CD4-positive, alpha-beta T cell treated with Interleukin-12 subunit alpha and Interleukin-12 subunit beta, for 1 hour (primary cell): Measurements from ENCODE around the gene CORO7.
A peak's percentile ranks its signal among the peaks of the same experiment; 100 is the strongest.

Source experiments
- DNase-seq: peaks from one replicate; pipeline ENCODE4 v3.0.0-alpha.2; 2020

The CORO7 gene

GRCh38 chr16:4317532-4318450 lies 98.6 kb downstream of the CORO7 start:
- DNase-seq = no peak

GRCh38 chr16:4316864-4317531 lies 99.4 kb downstream of the CORO7 start:
- DNase-seq = no peak

GRCh38 chr16:4316108-4316863 lies 100.1 kb downstream of the CORO7 start:
- no peak for DNase-seq

- DNase-seq = peak; percentile 58
Observed at GRCh38 chr16:4315186-4316107, 100.9 kb downstream of the CORO7 start, which contains the start of gene GLIS2. TSS of gene GLIS2 (plus strand) at chr16:4316067. CDS start at chr16:4332281, 16,214 bp downstream.

- peak; percentile 28 for DNase-seq
Observed at GRCh38 chr16:4314532-4315185, 101.7 kb downstream of the CORO7 start.

GRCh38 chr16:4313563-4314531 lies 102.5 kb downstream of the CORO7 start:
- DNase-seq = no peak

GRCh38 chr16:4309833-4310266 lies 106.5 kb downstream of the CORO7 start:
- DNase-seq = peak; percentile 65

GRCh38 chr16:4309102-4309832 lies 107.1 kb downstream of the CORO7 start:
- no peak for DNase-seq

- peak; percentile 99 for DNase-seq
Observed at GRCh38 chr16:4307215-4308037, 109.0 kb downstream of the CORO7 start.

GRCh38 chr16:4306470-4307214 lies 109.8 kb downstream of the CORO7 start:
- DNase-seq = peak; percentile 70
